GM23248 (cell line): Measurements from ENCODE around the gene PIK3CG. TPM values are rescaled to one million over a fixed set of nuclear protein-coding genes. Genes with fewer than 3 reads are reported as not detected.

Experiments
- DNase-seq: peaks from one replicate; pipeline ENCODE4 v3.0.0-alpha.2; 2015
- H2AFZ ChIP-seq: fragments of 200-600 bp; sonication (generic); 2 replicates; pipeline ENCODE4 v1.6.1; 2016; ENCODE audit warnings: antibody characterized with exemption
- H3F3A ChIP-seq: fragments of 200-600 bp; sonication (generic); 2 replicates; pipeline ENCODE4 v1.6.1; 2016; ENCODE audit warnings: mild to moderate bottlenecking, antibody characterized with exemption, mixed run types; ENCODE audit not compliant: insufficient read depth
- H3K27ac ChIP-seq: fragments of 200-600 bp; sonication (generic); 2 replicates; pipeline ENCODE4 v1.5.1; 2016; ENCODE audit warnings: mild to moderate bottlenecking
- H3K27me3 ChIP-seq: fragments of 200-600 bp; sonication (generic); replicated peaks from 2 replicates; pipeline ENCODE4 v1.6.1; 2016; ENCODE audit warnings: mild to moderate bottlenecking; ENCODE audit not compliant: insufficient read depth
- H3K36me3 ChIP-seq: fragments of 200-600 bp; sonication (generic); 2 replicates; pipeline ENCODE4 v1.6.1; 2016; ENCODE audit warnings: low read depth, mild to moderate bottlenecking
- H3K4me1 ChIP-seq: fragments of 200-600 bp; sonication (generic); 2 replicates; pipeline ENCODE4 v1.6.1; 2016; ENCODE audit warnings: mild to moderate bottlenecking; ENCODE audit not compliant: insufficient read depth
- H3K4me2 ChIP-seq: fragments of 200-600 bp; sonication (generic); one replicate; pipeline ENCODE4 v1.6.1; 2016; ENCODE audit warnings: mild to moderate bottlenecking; ENCODE audit not compliant: unreplicated experiment
- H3K4me3 ChIP-seq: fragments of 200-600 bp; sonication (generic); 2 replicates; pipeline ENCODE4 v1.5.1; 2016; ENCODE audit warnings: mild to moderate bottlenecking
- H3K79me2 ChIP-seq: fragments of 200-600 bp; sonication (generic); 2 replicates; pipeline ENCODE4 v1.6.1; 2016; ENCODE audit warnings: mild to moderate bottlenecking; ENCODE audit not compliant: insufficient read depth
- H3K9ac ChIP-seq: fragments of 200-600 bp; sonication (generic); 2 replicates; pipeline ENCODE4 v1.6.1; 2016; ENCODE audit warnings: mild to moderate bottlenecking
- H3K9me2 ChIP-seq: fragments of 200-600 bp; sonication (generic); 2 replicates; pipeline ENCODE4 v1.6.1; 2016; ENCODE audit warnings: mixed run types, mild to moderate bottlenecking, moderate library complexity; ENCODE audit not compliant: insufficient read depth
- H3K9me3 ChIP-seq: fragments of 200-600 bp; sonication (generic); one replicate; pipeline ENCODE4 v1.6.1; 2017; ENCODE audit warnings: low read depth
- H4K20me1 ChIP-seq: fragments of 200-600 bp; sonication (generic); 2 replicates; pipeline ENCODE4 v1.6.0; 2016; ENCODE audit not compliant: insufficient read depth
- EZH2 ChIP-seq: fragments of 200-600 bp; sonication (generic); IDR thresholded peaks from 2 replicates; pipeline ENCODE4 v1.6.1; 2018; ENCODE audit warnings: antibody characterized with exemption, mild to moderate bottlenecking; ENCODE audit not compliant: insufficient read depth, poor library complexity, severe bottlenecking
- EZH2phosphoT487 ChIP-seq: fragments of 200-600 bp; sonication (generic); IDR thresholded peaks from 2 replicates; pipeline ENCODE4 v1.6.1; 2018; ENCODE audit warnings: antibody characterized with exemption, moderate library complexity, mild to moderate bottlenecking, low read depth; ENCODE audit not compliant: insufficient read depth
- WGBS, 2 experiments: methylation state at CpG; one replicate each; pipeline ENCODE4 v1.1.6; 2015 to 2017; ENCODE audit warnings: low lambda C conversion rate in 2 of 2, low coverage in 1 of 2; ENCODE audit errors: missing lambda C conversion rate in 2 of 2; 5-methylcytosine and 5-hydroxymethylcytosine counted together
- in situ Hi-C: fragments of 300-500 bp; cut with MboI; formaldehyde crosslinking; loops from 2 replicates; pipeline ENCODE4 v1.15.0; 2020
- polyA plus RNA-seq: library from polyadenylated mRNA; unstranded; fragments of >200 nt; fragmentation: Nextera tagmentation; extraction: Ambion mirVana; gene quantifications from 2 replicates; pipeline ENCODE4 v1.2.1, GENCODE V29; 2016
- total RNA-seq: library from RNA; depleted of rRNA; stranded (reverse); fragments of >200 nt; shearing (Covaris generic); gene quantifications from 2 replicates; pipeline ENCODE4 v1.2.3, GENCODE V29; 2014

Gene PIK3CG
- total and polyA plus RNA-seq, 2 experiments from 2014 or later, result not detected

DNA sequence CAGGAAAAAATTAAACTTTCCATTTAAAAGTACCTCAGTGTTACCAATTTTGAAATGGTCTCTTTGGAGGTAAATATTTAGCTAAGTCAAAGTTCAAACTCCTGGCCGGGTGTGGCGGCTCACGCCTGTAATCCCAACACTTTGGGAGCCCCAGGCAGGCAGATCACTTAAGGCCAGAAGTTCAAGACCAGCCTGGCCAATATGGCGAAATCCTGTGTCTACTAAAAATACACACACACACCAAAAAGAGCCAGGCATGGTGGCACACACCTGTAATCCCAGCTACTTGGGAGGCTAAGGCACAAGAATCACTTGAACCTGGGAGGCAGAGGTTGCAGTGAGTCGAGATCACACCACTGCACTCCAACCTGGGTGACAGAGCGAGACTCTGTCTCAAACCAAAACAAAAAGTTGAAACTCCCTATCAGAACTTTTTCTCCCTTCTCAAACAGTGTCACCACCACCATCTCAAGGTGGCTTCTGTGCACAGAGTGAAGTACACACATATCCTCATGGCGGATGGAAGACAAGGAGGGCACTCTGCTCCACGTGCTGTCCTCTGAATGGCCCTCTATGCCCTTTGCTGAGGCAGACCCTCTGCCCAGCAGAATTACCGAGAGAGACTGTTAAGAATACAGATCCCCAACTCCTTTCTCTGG, 11.7 kb upstream of the PIK3CG start:
- DNase-seq, result no peak
- Histone ChIP-seq H3F3A (peaks cover 14% of the 10 kb centered on the region), H4K20me1 (no peaks in the 10 kb centered on the region), H3K27ac (no peak overlapping the region), H2AFZ (no peak overlapping the region), H3K27me3 (no peaks in the 10 kb centered on the region), H3K4me2 (no peak overlapping the region), H3K9ac (no peak overlapping the region), H3K79me2 (no peaks in the 10 kb centered on the region), H3K36me3 (no peaks in the 10 kb centered on the region), H3K9me3 (no peaks in the 10 kb centered on the region), H3K4me3 (no peak overlapping the region), H3K9me2 (no peaks in the 10 kb centered on the region), H3K4me1 (peaks cover 14% of the 10 kb centered on the region)
- in situ Hi-C loops, result no loop called here
- WGBS, 2 experiments, result 85 to 92% methylated on average over 9 of the region's 9 CpGs
- TF ChIP-seq EZH2, result no peak
- no peak for TF ChIP-seq EZH2phosphoT487

DNA sequence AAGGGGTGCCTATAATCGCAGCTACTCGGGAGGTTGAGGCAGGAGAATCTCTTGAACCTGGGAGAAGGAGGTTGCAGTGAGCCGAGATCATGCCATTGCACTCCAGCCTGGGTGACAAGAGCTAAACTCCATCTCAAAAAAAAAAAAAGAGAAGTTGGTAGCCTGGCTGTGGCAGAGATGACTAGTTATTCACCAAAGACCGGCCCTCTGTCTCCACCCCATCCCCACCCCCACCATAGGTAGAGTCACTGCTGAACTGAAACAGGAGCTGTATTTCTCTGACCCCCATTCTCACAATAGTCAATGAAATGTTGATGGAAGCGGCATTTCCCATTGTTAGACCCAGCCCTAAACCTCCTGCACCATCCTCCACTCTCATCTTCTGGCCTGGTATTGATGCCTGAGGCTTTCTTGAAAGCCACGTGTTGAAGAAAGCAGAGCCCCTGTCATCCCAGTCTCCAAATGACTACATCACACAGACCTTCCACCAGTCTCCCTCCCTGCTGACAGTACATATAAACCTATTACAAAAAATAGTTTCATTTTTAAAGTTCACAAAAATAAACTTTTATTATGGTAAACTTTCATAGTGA, 9.4 kb upstream of the PIK3CG start:
- Histone ChIP-seq H3K4me1 (no peaks in the 10 kb centered on the region), H3F3A (no peaks in the 10 kb centered on the region), H3K27ac (no peak overlapping the region), H2AFZ (no peak overlapping the region), H3K9me3 (no peaks in the 10 kb centered on the region), H3K9me2 (no peaks in the 10 kb centered on the region), H3K9ac (no peak overlapping the region), H3K27me3 (no peaks in the 10 kb centered on the region), H3K79me2 (no peaks in the 10 kb centered on the region), H3K36me3 (no peaks in the 10 kb centered on the region), H3K4me2 (no peak overlapping the region), H4K20me1 (no peaks in the 10 kb centered on the region), H3K4me3 (no peak overlapping the region)
- DNase-seq, result no peak
- TF ChIP-seq EZH2phosphoT487 (no peak), EZH2 (no peak)
- in situ Hi-C loops, result no loop called here
- 85 to 86% methylated on average over 5 to 6 of the region's 6 CpGs for WGBS, 2 experiments

DNA sequence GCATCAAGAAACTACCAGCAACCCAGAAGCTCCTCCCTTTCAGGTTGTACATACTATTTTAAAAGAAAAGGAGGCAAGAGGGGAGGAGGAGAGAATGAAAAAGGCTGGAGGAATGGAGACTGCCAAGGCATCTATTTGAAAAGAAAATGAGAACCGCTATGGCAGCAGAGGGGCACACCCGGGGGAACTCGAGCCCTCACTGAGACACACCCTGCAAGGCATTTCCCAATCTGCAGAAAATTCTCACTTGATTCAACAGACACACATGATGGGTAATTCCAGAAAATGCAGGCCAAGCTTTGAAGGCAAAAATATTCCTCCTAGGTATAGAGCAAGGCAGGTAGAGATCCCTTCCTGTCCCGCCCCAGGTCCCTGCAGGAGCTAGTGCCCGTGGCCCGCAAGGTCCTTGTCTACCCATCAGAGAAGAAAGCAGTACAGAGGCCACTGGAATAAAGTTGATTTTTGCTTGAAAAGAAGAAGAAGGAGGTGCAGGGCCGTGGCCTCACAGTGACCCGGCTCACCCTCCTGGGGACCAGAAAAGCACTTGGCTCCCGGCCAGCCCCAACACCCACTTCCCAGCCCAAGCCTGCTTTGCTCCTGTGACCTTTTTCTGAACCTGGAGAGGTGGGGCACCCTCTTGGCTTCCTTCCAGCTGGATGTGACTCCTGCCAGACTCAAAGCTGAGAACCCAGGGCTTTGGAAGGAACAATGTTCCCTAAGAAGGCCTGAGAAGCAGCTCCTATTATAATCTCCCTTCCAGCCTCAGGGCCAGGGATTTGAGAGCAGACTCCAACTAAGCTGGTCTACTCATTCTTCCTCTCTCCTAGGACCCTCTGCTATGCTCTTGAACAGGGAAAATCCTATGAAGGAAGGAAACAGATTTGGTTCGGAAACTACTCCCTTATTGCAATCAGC, 6.2 kb upstream of the PIK3CG start:
- Histone ChIP-seq H4K20me1 (no peaks in the 10 kb centered on the region), H3K36me3 (no peaks in the 10 kb centered on the region), H3K9ac (no peak overlapping the region), H3K27me3 (no peaks in the 10 kb centered on the region), H3K9me3 (no peaks in the 10 kb centered on the region), H3K79me2 (no peaks in the 10 kb centered on the region), H3K27ac (no peak overlapping the region), H3K4me1 (peaks cover 12% of the 10 kb centered on the region), H3K4me3 (no peak overlapping the region), H3F3A (no peaks in the 10 kb centered on the region), H3K9me2 (no peaks in the 10 kb centered on the region), H2AFZ (no peak overlapping the region), H3K4me2 (no peak overlapping the region)
- TF ChIP-seq EZH2 (no peak), EZH2phosphoT487 (no peak)
- WGBS, 2 experiments, result 67 to 68% methylated on average over 10 of the region's 10 CpGs
- in situ Hi-C loops, result no loop called here
- DNase-seq, result no peak

DNA sequence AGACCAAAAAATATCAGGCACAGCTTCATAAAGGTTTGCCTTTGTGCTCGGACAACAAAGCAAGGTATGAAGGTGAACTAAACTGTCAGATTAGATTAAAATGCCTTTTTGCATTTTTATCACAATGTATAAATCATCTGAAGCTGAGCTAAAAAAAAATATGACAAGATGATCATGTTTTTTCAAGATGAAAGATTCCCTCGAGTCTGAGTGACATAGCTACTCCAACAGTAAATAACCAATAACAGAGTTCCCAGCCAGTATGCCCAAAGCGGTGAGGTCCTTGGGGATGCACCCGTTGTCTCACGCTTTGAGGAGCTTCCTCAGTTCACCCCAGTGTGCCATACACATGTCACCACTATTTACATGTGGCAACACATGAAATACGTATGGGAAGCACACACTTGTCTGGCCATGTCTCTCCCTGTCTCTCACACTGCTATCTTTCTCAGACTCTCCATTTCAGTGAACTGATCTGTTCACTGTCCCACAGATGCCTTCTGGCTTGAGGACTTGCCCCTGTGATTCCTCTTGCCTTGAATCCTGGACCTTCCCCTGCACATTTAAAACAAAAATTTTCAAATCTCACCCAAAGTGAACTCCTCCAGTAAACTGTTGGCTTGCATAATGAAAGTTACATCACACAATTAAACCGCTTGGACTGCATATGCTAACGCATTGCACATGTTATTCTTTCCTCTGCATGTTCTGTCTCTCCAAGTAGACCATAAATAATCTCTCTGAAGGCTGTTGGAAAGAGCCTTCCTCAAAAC, 2.6 kb upstream of the PIK3CG start:
- no peaks in the 10 kb centered on the region for H3K79me2 ChIP-seq
- H3K4me2 ChIP-seq, result no peak overlapping the region
- no peaks in the 10 kb centered on the region for H3K27me3 ChIP-seq
- no peaks in the 10 kb centered on the region for H3K36me3 ChIP-seq
- no peak overlapping the region for H3K9ac ChIP-seq
- no peaks in the 10 kb centered on the region for H3F3A ChIP-seq
- no peaks in the 10 kb centered on the region for H3K9me3 ChIP-seq
- peak overlapping the region; percentile 44; the same call in 1 of the 2 replicates for H2AFZ ChIP-seq
- TF ChIP-seq EZH2phosphoT487, result no peak
- no peak for TF ChIP-seq EZH2
- peaks cover 12% of the 10 kb centered on the region for H3K4me1 ChIP-seq
- no peaks in the 10 kb centered on the region for H4K20me1 ChIP-seq
- 40 to 46% methylated on average over 8 of the region's 8 CpGs for WGBS, 2 experiments
- no peaks in the 10 kb centered on the region for H3K9me2 ChIP-seq
- DNase-seq, result peak; percentile 43
- in situ Hi-C loops, result no loop called here
- H3K4me3 ChIP-seq, result no peak overlapping the region
- no peak overlapping the region for H3K27ac ChIP-seq
